ENCODE data around the gene IRF2BPL.

The IRF2BPL gene

GRCh38 chr14:77032844-77033621, 4.5 kb upstream of the IRF2BPL start:
- Histone ChIP-seq H3K27ac (ENCODE audit: low read depth, low read length, poor library complexity, severe bottlenecking) (peak overlapping the region; percentile 97), H4K20me1 (ENCODE audit: insufficient read depth, low read length) (no peaks in the 10 kb centered on the region), H3K9me2 (ENCODE audit: low read depth, low read length) (no peaks in the 10 kb centered on the region), H3K9me3 (ENCODE audit: low read length) (no peaks in the 10 kb centered on the region), H3F3A (ENCODE audit: insufficient read depth, low read length) (peaks cover 19% of the 10 kb centered on the region), H3K79me2 (ENCODE audit: insufficient read depth, low read length) (no peaks in the 10 kb centered on the region), H2AFZ (ENCODE audit: low read length) (no peak overlapping the region), H3K27me3 (ENCODE audit: insufficient read depth, low read length) (no peaks in the 10 kb centered on the region), H3K36me3 (ENCODE audit: insufficient read depth, low read length) (no peaks in the 10 kb centered on the region), H3K4me3 (ENCODE audit: low read depth, low read length, poor library complexity, severe bottlenecking) (peak overlapping the region; percentile 61), H3K9ac (ENCODE audit: low read length) (peak overlapping the region; percentile 64), H3K4me2 (ENCODE audit: low read length) (peak overlapping the region; percentile 69), H3K4me1 (ENCODE audit: insufficient read depth, low read length, severe bottlenecking) (peaks cover 70% of the 10 kb centered on the region)
- TF ChIP-seq CTCF (IDR thresholded peaks at IDR 0.05; ENCODE audit: low read length) (peak; percentile 45), EZH2 (IDR thresholded peaks at IDR 0.05; ENCODE audit: borderline replicate concordance, low read length) (no peak)

- Histone ChIP-seq H3K27me3 (ENCODE audit: insufficient read depth, low read length) (no peaks in the 10 kb centered on the region), H3K9me2 (ENCODE audit: low read depth, low read length) (no peaks in the 10 kb centered on the region), H4K20me1 (ENCODE audit: insufficient read depth, low read length) (no peaks in the 10 kb centered on the region), H3K27ac (ENCODE audit: low read depth, low read length, poor library complexity, severe bottlenecking) (peak overlapping the region; percentile 97), H3K79me2 (ENCODE audit: insufficient read depth, low read length) (no peaks in the 10 kb centered on the region), H3K9me3 (ENCODE audit: low read length) (no peaks in the 10 kb centered on the region), H2AFZ (ENCODE audit: low read length) (no peak overlapping the region), H3K9ac (ENCODE audit: low read length) (peak overlapping the region; percentile 64; the same call in 1 of the 2 replicates), H3K4me1 (ENCODE audit: insufficient read depth, low read length, severe bottlenecking) (peaks cover 64% of the 10 kb centered on the region), H3F3A (ENCODE audit: insufficient read depth, low read length) (peaks cover 19% of the 10 kb centered on the region), H3K4me2 (ENCODE audit: low read length) (peak overlapping the region; percentile 69), H3K36me3 (ENCODE audit: insufficient read depth, low read length) (no peaks in the 10 kb centered on the region), H3K4me3 (ENCODE audit: low read depth, low read length, poor library complexity, severe bottlenecking) (peak overlapping the region; percentile 61)
- TF ChIP-seq CTCF (IDR thresholded peaks at IDR 0.05; ENCODE audit: low read length): no peak
- no peak for TF ChIP-seq EZH2 (IDR thresholded peaks at IDR 0.05; ENCODE audit: borderline replicate concordance, low read length)
These were observed 4.0 kb upstream of the IRF2BPL start for GRCh38 chr14:77032491-77032843.

GRCh38 chr14:77031759-77032490, 3.4 kb upstream of the IRF2BPL start:
- Histone ChIP-seq H4K20me1 (ENCODE audit: insufficient read depth, low read length) (no peaks in the 10 kb centered on the region), H3K4me2 (ENCODE audit: low read length) (peak overlapping the region; percentile 69; the same call in 1 of the 2 replicates), H2AFZ (ENCODE audit: low read length) (no peak overlapping the region), H3K9ac (ENCODE audit: low read length) (peak overlapping the region; percentile 64; the same call in 1 of the 2 replicates), H3K79me2 (ENCODE audit: insufficient read depth, low read length) (no peaks in the 10 kb centered on the region), H3K9me2 (ENCODE audit: low read depth, low read length) (no peaks in the 10 kb centered on the region), H3K36me3 (ENCODE audit: insufficient read depth, low read length) (no peaks in the 10 kb centered on the region), H3K9me3 (ENCODE audit: low read length) (no peaks in the 10 kb centered on the region), H3K4me1 (ENCODE audit: insufficient read depth, low read length, severe bottlenecking) (peaks cover 61% of the 10 kb centered on the region), H3K27ac (ENCODE audit: low read depth, low read length, poor library complexity, severe bottlenecking) (peak overlapping the region; percentile 97), H3K4me3 (ENCODE audit: low read depth, low read length, poor library complexity, severe bottlenecking) (peak overlapping the region; percentile 61), H3F3A (ENCODE audit: insufficient read depth, low read length) (peaks cover 16% of the 10 kb centered on the region), H3K27me3 (ENCODE audit: insufficient read depth, low read length) (no peaks in the 10 kb centered on the region)
- TF ChIP-seq EZH2 (IDR thresholded peaks at IDR 0.05; ENCODE audit: borderline replicate concordance, low read length): no peak
- TF ChIP-seq CTCF (IDR thresholded peaks at IDR 0.05; ENCODE audit: low read length): no peak
